ENCODE data around the gene SPATA2L.

SPATA2L gene

DNA sequence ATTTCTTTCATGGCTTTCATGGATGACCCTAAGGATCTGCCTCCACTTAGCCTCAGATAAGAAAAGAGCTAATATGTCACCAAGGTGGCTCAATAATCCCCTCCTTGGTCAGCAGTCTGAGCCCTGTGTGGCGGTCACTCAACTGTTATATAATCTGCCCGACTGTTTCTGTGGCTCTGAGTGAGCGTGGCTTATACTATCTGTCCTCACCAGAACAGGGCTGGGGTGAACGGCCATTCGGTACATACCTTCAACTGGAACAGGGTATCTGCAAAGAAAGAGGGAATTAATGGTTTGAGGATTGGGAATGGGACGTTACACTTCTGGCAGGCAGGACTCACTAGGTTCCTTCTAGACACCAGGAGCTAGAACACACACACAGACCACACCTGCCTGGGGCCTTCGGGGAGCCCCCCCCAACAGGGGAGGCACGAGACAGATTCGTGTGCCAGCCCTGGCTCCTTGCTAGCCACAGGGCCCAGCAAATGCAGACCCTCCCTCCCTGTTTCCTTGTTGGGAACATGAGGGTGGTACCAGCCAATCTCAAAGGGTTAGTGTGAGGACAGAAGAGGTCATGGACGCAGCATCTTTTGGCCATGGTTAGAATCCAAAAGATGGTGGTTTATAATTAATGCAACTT lies 47.7 kb downstream of the SPATA2L start:
- no peak for DNase-seq

DNA sequence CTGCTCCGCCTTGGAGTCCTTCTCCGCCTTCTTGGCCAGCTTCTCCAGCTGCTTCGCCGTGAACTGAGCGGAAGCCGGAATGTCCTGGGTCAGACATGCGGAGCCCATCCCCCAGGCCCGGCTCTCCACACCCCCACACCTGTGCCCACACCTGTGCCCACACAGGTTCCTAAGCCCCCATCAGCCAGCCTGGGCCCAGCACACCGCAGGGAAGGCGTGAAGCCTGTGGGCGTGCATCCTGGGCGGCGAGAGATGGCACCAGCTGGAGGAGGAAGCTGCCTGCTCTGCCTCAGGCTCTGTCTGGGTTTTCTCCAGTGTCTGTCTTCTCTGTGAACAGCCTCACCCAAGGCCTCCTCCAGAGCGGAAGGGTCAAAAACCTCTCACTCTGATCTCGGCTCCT lies 49.9 kb downstream of the SPATA2L start:
- DNase-seq, result no peak

DNA sequence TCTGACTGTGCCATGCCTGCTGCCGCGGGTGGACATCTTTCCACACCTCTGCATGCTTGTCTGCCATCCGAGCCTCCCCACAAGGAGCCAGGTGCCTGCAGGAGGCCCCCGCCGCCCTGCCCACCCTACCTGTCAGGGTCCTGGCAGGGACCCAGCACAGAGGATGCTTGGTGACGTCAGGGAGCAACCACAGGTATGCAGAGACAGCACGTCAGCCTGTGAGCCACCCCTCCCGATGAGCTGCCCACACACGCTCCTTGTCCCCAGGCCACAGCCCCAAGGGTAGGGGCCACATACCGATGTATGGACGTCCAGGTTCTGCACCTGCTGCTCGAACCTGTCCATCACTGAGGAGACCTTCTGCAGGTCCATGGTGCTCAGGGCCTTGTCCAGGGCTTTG lies 54.6 kb downstream of the SPATA2L start:
- no peak for DNase-seq

All from activated CD8-positive, alpha-beta memory T cell treated with anti-CD3 and anti-CD28 coated beads, Interleukin-2, amount 50 U/mL, for 4 hours (primary cell).